OCI-LY3 (cell line): ENCODE data around the gene SAMSN1.
A peak's percentile ranks its signal among the peaks of the same experiment; 100 is the strongest.

ENCODE experiments used
- H2AFZ ChIP-seq: fragments of 200-600, 300-600 bp; shearing (Covaris generic); 2 replicates; pipeline ENCODE4 v1.6.0; 2014; ENCODE audit warnings: antibody characterized with exemption, low read depth, low read length
- H3K27ac ChIP-seq: fragments of 200-600, 300-600 bp; sonication (generic); 2 replicates; pipeline ENCODE4 v1.5.1; 2014; ENCODE audit warnings: mild to moderate bottlenecking, low read length, moderate library complexity, mixed read lengths
- H3K27me3 ChIP-seq: fragments of 200-600, 300-600 bp; sonication (generic); 2 replicates; pipeline ENCODE4 v1.6.1; 2014; ENCODE audit warnings: low read depth, low read length, mixed read lengths
- H3K36me3 ChIP-seq: fragments of 200-600, 300-600 bp; sonication (generic); replicated peaks from 2 replicates; pipeline ENCODE3; 2014; ENCODE audit warnings: low read depth, low read length, mixed read lengths
- H3K4me1 ChIP-seq: fragments of 300-600, 200-600 bp; sonication (generic); 2 replicates; pipeline ENCODE4 v1.6.1; 2014; ENCODE audit warnings: low read length, mixed read lengths
- H3K4me2 ChIP-seq: fragments of 200-600, 300-600 bp; sonication (generic); 2 replicates; pipeline ENCODE4 v1.6.1; 2014; ENCODE audit warnings: low read length, mixed read lengths
- H3K4me3 ChIP-seq: fragments of 300-600, 200-600 bp; sonication (generic); 2 replicates; pipeline ENCODE4 v1.5.1; 2014; ENCODE audit warnings: antibody characterized with exemption, mild to moderate bottlenecking, low read length, moderate library complexity
- H3K79me2 ChIP-seq: fragments of 300-600, 200-600 bp; shearing (Covaris generic); 2 replicates; pipeline ENCODE4 v1.6.1; 2014; ENCODE audit warnings: mild to moderate bottlenecking, low read length, mixed read lengths
- H3K9ac ChIP-seq: fragments of 300-600, 200-600 bp; shearing (Covaris generic); 2 replicates; pipeline ENCODE4 v1.6.0; 2014; ENCODE audit warnings: mild to moderate bottlenecking, low read length, moderate library complexity
- H3K9me3 ChIP-seq: fragments of 200-600, 300-600 bp; shearing (Covaris generic); 2 replicates; pipeline ENCODE4 v1.6.1; 2014; ENCODE audit warnings: low read length, mixed read lengths; ENCODE audit not compliant: insufficient read depth
- H4K20me1 ChIP-seq: fragments of 200-600, 300-600 bp; sonication (generic); 2 replicates; pipeline ENCODE4 v1.6.1; 2016; ENCODE audit warnings: low read length, mixed read lengths; ENCODE audit not compliant: insufficient read depth
- EZH2phosphoT487 ChIP-seq: fragments of 200-600 bp; shearing (Covaris generic); IDR thresholded peaks from 2 replicates; pipeline ENCODE4 v1.6.1; 2018; ENCODE audit warnings: antibody characterized with exemption, mixed run types, low read depth
- TF ChIP-seq, protein P1 (sequence below): fragments of 200-600, 300-600 bp; sonication (generic); IDR thresholded peaks from 2 replicates; pipeline ENCODE4 v1.5.1; 2014; ENCODE audit warnings: antibody characterized with exemption, low read length, low read depth

The SAMSN1 gene

DNA sequence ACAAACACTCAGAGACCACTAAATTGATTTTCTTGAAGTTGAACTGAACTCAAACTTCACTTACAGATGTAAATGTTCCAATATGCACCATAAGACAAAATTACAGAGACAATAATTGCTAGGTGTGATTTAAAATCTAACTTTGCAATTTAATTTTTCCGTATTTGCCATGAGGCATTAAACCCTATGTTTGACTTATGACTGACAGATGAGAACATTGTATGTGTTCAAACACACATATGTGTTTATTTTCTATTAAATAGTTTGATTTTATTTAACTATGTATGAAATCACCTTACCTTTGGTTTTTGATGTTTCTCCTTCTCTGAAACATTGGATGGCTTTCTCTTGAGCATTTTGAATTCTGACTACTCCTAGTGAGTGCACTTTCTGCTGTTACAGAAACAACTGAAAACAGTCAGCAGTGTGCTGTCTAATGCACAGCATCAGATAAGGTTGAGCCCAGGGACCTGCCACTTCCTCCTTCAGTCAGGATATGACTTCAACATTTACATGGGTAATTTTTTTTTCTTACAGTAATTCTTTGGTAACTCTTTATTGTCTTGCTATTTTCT lies at the start of gene SAMSN1:
Gene SAMSN1, minus strand, starts transcription at position 410 of the 575 bp plus-strand sequence. Its CDS starts 54 bp downstream, at position 356.
- Histone ChIP-seq H4K20me1 (peaks cover 8% of the 10 kb centered on the region; the same call in 1 of the 2 replicates), H3K4me3 (peak within 1 kb of the TSS; percentile 80), H3K27ac (peak within 1 kb of the TSS; percentile 86), H3K9ac (peak within 1 kb of the TSS; percentile 78), H3K36me3 (peaks cover 4% of the 10 kb centered on the region), H3K27me3 (no peaks in the 10 kb centered on the region), H2AFZ (no peak within 1 kb of the TSS), H3K79me2 (peaks cover 47% of the 10 kb centered on the region), H3K4me1 (peaks cover 54% of the 10 kb centered on the region), H3K4me2 (peak within 1 kb of the TSS; percentile 66), H3K9me3 (no peaks in the 10 kb centered on the region)
- TF ChIP-seq, protein P1, sequence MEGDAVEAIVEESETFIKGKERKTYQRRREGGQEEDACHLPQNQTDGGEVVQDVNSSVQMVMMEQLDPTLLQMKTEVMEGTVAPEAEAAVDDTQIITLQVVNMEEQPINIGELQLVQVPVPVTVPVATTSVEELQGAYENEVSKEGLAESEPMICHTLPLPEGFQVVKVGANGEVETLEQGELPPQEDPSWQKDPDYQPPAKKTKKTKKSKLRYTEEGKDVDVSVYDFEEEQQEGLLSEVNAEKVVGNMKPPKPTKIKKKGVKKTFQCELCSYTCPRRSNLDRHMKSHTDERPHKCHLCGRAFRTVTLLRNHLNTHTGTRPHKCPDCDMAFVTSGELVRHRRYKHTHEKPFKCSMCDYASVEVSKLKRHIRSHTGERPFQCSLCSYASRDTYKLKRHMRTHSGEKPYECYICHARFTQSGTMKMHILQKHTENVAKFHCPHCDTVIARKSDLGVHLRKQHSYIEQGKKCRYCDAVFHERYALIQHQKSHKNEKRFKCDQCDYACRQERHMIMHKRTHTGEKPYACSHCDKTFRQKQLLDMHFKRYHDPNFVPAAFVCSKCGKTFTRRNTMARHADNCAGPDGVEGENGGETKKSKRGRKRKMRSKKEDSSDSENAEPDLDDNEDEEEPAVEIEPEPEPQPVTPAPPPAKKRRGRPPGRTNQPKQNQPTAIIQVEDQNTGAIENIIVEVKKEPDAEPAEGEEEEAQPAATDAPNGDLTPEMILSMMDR, result no peak
- TF ChIP-seq EZH2phosphoT487, result no peak

DNA sequence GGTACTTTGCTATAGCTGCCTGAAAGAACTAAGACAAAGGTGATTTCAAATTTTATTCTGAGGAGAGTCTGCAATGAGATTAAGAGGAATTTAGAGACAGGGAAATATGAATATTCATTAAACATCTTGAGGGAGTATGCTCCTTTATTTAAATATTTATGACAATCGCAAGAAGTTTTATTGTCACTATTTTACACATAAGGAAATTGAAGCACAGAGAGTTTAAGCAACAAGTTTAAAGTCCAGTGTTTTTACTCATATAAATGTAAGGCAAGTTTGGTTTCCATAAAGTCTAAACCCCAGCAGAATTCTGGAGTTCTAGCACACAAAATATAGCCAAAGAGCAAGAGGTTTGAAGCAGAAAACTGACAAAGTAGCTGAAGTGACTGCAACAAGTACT lies 49.3 kb upstream of the SAMSN1 start:
- Histone ChIP-seq H3K79me2 (no peaks in the 10 kb centered on the region), H3K4me2 (no peak overlapping the region), H2AFZ (no peak overlapping the region), H3K27ac (no peak overlapping the region), H3K36me3 (no peaks in the 10 kb centered on the region), H3K4me1 (peaks cover 23% of the 10 kb centered on the region), H3K4me3 (no peak overlapping the region), H3K9ac (no peak overlapping the region), H4K20me1 (no peaks in the 10 kb centered on the region), H3K27me3 (no peaks in the 10 kb centered on the region), H3K9me3 (0 out of 2 replicates have a peak, but pooled peaks cover 8% of the 10 kb centered on the region)
- no peak for TF ChIP-seq EZH2phosphoT487
- TF ChIP-seq, protein P1, result no peak

DNA sequence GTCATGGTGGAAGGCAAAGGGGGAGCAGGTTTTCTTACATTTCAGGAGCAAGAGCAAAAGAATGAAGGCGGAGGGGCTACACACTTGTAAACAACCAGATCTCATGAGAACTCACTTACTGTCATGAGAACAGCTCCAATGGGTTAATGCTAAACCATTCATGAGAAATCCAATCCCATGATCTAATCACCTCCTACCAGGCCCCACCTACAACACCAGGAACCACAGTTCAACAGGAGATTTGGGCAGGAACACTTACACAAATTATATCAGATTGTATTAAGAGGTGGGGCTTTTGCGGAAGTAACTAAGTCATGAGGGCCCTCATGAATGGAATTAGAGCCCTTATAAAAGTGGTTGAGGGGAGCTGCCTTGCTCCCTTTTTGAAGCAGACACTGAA lies 48.9 kb upstream of the SAMSN1 start:
- no peaks in the 10 kb centered on the region for H3K27me3 ChIP-seq
- H2AFZ ChIP-seq, result no peak overlapping the region
- H3K79me2 ChIP-seq, result no peaks in the 10 kb centered on the region
- H4K20me1 ChIP-seq, result no peaks in the 10 kb centered on the region
- 0 out of 2 replicates have a peak, but pooled peaks cover 8% of the 10 kb centered on the region for H3K9me3 ChIP-seq
- H3K4me2 ChIP-seq, result no peak overlapping the region
- no peaks in the 10 kb centered on the region for H3K36me3 ChIP-seq
- peaks cover 28% of the 10 kb centered on the region for H3K4me1 ChIP-seq
- TF ChIP-seq, protein P1, result no peak
- TF ChIP-seq EZH2phosphoT487, result no peak
- no peak overlapping the region for H3K9ac ChIP-seq
- H3K4me3 ChIP-seq, result no peak overlapping the region
- H3K27ac ChIP-seq, result no peak overlapping the region

DNA sequence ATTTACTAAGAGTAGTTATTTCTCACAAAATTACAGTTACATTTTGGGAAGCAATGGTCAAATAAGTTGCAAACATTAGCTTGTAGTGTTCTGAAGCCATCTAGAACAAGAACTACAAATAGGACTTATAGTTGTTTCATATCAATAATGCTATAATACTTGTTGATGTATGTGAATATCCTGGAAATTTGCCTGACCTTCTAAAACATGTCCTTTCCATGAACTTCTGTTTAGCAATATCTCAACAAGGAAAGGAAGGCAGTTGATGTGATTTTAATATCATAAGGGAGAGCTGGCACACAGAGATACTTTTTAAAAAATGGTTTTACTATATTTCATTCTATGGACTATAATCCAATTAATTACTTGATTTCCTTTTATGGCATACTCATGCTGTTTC lies 47.1 kb upstream of the SAMSN1 start:
- peaks cover 37% of the 10 kb centered on the region for H3K4me1 ChIP-seq

More for the DNA sequence above, 47.1 kb upstream of the SAMSN1 start:
- 0 out of 2 replicates have a peak, but pooled peaks cover 8% of the 10 kb centered on the region for H3K9me3 ChIP-seq
- H3K27me3 ChIP-seq, result no peaks in the 10 kb centered on the region
- H3K27ac ChIP-seq, result no peak overlapping the region
- no peak overlapping the region for H3K4me2 ChIP-seq
- no peaks in the 10 kb centered on the region for H3K79me2 ChIP-seq
- no peak overlapping the region for H3K9ac ChIP-seq
- H2AFZ ChIP-seq, result no peak overlapping the region
- H4K20me1 ChIP-seq, result no peaks in the 10 kb centered on the region
- TF ChIP-seq, protein P1, result no peak
- no peak for TF ChIP-seq EZH2phosphoT487
- no peaks in the 10 kb centered on the region for H3K36me3 ChIP-seq
- no peak overlapping the region for H3K4me3 ChIP-seq
